ENCODE results near the gene PELO. TPM values are rescaled to one million over a fixed set of nuclear protein-coding genes. Genes with fewer than 3 reads are reported as not detected.

Gene PELO
- total RNA-seq, 1 donor from 2014 or later, result 21.3 TPM

DNA sequence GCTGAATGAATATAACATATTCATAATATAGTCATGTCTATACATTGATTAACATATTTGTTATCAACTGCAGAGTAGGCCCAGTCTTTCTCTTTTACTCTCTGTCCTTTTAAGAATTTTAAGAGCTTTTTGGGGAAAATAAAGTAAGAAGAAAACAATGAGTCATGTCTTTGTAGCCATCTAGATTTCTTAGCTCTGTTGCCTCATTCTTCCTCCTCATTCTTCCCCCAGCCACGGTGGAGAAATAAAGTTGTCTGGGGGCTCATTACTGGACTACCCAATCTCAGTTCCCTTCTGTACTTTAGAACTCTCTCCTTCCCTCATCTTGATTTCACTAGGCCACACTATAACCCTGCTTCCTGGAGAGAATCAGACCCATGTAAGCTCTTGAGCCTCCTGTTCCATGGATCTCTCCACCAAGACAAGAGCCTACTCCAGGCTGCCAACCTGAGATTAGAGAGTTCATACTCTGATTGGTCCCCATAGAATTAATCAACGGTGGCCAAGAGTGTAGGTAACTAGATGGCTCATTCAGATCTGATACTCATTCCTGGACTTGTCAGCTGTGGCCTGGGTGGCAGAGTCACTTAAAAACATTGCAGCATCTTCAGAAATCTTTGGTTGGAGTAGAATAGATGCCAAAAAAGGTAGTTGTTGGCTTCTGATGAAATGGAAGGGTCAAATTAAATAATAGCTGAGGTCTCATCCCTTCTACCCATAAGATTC, 44.2 kb downstream of the PELO start:
- no peak overlapping the region for H3K4me3 ChIP-seq (ENCODE audit: low read depth, low read length)
- H3K27me3 ChIP-seq (ENCODE audit: control insufficient read depth, insufficient read depth, low read length), result no peaks in the 10 kb centered on the region
- DNase-seq (ENCODE audit: low read depth), result no peak
- TF ChIP-seq, protein P1, sequence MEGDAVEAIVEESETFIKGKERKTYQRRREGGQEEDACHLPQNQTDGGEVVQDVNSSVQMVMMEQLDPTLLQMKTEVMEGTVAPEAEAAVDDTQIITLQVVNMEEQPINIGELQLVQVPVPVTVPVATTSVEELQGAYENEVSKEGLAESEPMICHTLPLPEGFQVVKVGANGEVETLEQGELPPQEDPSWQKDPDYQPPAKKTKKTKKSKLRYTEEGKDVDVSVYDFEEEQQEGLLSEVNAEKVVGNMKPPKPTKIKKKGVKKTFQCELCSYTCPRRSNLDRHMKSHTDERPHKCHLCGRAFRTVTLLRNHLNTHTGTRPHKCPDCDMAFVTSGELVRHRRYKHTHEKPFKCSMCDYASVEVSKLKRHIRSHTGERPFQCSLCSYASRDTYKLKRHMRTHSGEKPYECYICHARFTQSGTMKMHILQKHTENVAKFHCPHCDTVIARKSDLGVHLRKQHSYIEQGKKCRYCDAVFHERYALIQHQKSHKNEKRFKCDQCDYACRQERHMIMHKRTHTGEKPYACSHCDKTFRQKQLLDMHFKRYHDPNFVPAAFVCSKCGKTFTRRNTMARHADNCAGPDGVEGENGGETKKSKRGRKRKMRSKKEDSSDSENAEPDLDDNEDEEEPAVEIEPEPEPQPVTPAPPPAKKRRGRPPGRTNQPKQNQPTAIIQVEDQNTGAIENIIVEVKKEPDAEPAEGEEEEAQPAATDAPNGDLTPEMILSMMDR (IDR thresholded peaks at IDR 0.05; ENCODE audit: insufficient read depth, low read length, severe bottlenecking), result no peak
- FAIRE-seq, result no peak
- H3K36me3 ChIP-seq (ENCODE audit: control insufficient read depth, insufficient read depth, low read length), result no peaks in the 10 kb centered on the region

DNA sequence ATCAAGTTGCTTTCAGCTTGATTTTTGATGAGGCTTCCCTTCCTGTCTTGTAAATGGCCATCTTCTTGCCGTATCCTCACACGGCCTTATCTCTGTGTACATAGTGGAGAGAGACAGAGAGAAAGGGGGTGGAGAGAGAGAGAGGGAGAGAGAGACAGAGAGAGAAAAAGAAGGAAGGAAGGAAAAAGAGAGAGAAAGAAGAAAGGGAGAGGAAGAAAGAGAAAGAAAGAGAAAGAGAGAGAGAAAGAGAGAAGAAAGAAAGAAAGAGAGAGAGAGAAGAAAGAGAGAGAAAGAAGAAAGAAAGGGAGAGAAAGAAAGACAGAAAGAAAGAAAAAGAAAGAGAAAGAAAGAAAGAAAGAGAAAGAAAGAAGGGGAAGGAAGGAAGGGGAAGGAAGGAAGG, 46.6 kb downstream of the PELO start:
- DNase-seq (ENCODE audit: low read depth) (no peak), FAIRE-seq (no peak)
- no peak overlapping the region for H3K4me3 ChIP-seq (ENCODE audit: low read depth, low read length)
- TF ChIP-seq, protein P1 (IDR thresholded peaks at IDR 0.05; ENCODE audit: insufficient read depth, low read length, severe bottlenecking), result no peak
- H3K36me3 ChIP-seq (ENCODE audit: control insufficient read depth, insufficient read depth, low read length), result no peaks in the 10 kb centered on the region
- no peaks in the 10 kb centered on the region for H3K27me3 ChIP-seq (ENCODE audit: control insufficient read depth, insufficient read depth, low read length)

DNA sequence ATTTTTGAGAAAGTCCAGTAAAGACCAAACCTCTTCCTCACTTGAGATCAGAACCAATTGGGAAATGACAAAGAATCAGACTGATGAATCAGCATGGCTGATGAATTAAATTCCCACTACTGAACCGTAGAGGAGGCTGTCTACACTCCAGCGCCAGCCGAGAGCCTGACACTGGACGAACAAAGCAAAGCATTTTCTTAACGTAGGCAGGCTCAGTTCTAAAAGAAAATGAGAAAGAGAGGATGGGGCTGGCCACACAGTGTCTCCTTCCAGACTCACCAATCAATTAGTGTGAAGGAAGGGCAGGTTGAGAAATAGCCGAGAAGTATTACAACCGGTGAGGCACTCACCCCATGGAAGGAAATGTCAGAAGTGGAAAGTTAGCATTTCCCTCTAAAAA, 49.4 kb downstream of the PELO start:
- no peaks in the 10 kb centered on the region for H3K36me3 ChIP-seq (ENCODE audit: control insufficient read depth, insufficient read depth, low read length)
- no peaks in the 10 kb centered on the region for H3K27me3 ChIP-seq (ENCODE audit: control insufficient read depth, insufficient read depth, low read length)
- FAIRE-seq (no peak), DNase-seq (ENCODE audit: low read depth) (no peak)
- no peak overlapping the region for H3K4me3 ChIP-seq (ENCODE audit: low read depth, low read length)
- TF ChIP-seq, protein P1 (IDR thresholded peaks at IDR 0.05; ENCODE audit: insufficient read depth, low read length, severe bottlenecking), result no peak

Other genes with a start within 250 kb of the PELO start
- gene ITGA1, start within 50 bp of the PELO start, total RNA-seq, result 2.0 and 3.7 TPM in 2 replicates
- 16.1 and 35.0 TPM in 2 replicates for gene ITGA2, start 201.4 kb downstream of the PELO start, total RNA-seq